Fibroblast of mammary gland (primary cell): ENCODE measurements around the gene HTR3D.

Experiments used
- DNase-seq: peaks from one replicate; pipeline ENCODE4 v3.0.0-alpha.2; 2010; ENCODE audit warnings: low read depth
- H3K4me3 ChIP-seq: 2 replicates; pipeline ENCODE4 v1.5.1; 2011; ENCODE audit warnings: low read depth, mild to moderate bottlenecking, low read length, moderate library complexity; ENCODE audit not compliant: control insufficient read depth
- TF ChIP-seq, protein P1 (sequence below): conservative IDR thresholded peaks from 2 replicates; pipeline ENCODE4 v1.5.1; 2011; ENCODE audit warnings: low read depth, low read length, inconsistent platforms; ENCODE audit not compliant: control insufficient read depth, insufficient read depth

Gene HTR3D

DNA sequence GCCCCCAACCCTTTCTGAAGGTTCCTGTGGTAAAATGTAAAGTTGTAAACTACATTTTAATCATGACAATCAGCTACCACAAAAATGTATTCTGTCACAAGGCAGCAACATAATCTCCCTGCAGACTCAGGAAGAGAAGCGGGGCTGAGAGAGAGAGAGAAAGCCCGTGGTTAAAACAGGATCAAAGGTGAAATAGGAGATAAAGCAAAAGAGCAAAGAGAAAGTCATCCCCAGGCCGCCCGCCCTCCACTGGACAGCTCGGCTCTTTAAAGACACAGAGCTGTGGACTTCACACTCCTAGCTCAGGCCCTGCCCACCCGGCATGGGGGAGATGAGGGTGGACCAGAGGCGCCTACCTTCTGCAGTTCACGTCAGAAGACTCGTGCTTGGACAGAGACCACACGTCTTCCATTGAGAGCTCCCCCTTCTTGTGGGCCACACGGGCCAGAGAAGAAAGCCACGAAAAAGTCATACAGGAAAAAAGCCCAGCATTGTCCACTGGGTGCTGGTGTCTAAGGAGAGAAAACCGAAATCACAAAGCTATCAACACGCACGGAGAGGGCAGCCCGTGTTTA lies 43.2 kb upstream of the HTR3D start:
- TF ChIP-seq, protein P1, sequence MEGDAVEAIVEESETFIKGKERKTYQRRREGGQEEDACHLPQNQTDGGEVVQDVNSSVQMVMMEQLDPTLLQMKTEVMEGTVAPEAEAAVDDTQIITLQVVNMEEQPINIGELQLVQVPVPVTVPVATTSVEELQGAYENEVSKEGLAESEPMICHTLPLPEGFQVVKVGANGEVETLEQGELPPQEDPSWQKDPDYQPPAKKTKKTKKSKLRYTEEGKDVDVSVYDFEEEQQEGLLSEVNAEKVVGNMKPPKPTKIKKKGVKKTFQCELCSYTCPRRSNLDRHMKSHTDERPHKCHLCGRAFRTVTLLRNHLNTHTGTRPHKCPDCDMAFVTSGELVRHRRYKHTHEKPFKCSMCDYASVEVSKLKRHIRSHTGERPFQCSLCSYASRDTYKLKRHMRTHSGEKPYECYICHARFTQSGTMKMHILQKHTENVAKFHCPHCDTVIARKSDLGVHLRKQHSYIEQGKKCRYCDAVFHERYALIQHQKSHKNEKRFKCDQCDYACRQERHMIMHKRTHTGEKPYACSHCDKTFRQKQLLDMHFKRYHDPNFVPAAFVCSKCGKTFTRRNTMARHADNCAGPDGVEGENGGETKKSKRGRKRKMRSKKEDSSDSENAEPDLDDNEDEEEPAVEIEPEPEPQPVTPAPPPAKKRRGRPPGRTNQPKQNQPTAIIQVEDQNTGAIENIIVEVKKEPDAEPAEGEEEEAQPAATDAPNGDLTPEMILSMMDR = no peak
- peak; percentile 25 for DNase-seq
- H3K4me3 ChIP-seq = no peak overlapping the region

DNA sequence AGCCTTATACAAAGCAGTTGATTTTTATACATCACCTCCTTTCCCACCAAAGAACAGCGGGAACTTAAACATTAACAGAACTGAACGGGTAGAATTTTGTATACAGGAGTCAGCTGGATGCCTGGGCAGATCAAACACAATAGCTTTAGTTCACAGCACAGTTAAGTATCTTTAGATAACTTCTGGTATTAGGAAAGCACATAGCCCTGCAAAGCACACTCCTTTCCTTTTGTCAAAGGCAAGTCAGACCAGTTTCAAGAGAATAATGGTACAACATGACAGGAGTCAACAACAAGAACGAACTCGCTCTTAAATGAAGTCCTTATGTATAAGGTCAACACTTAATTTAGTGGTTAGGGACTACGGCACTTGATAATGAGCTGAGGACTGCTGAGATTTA lies 40.1 kb upstream of the HTR3D start:
- DNase-seq = no peak
- no peak overlapping the region for H3K4me3 ChIP-seq
- TF ChIP-seq, protein P1 = no peak

DNA sequence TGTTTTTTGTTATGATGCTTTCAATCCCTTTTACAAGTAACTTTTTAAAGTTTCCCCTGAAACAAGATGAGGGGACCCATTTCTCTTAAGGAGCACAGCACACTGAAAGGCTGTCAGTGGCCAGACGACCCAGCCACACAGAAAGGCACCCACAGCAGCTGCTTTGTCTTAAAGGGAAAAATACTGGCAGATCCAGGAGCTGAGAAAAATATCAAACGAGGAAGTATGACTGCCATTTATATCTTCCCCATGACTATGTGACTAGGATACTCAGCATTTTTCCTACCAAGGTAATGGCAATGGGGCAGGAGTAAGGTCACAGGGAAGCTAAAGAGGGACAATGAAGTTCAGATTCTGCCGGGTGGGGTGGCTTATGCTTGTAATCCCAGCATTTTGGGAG lies 29.8 kb upstream of the HTR3D start:
- no peak for DNase-seq
- H3K4me3 ChIP-seq = no peak overlapping the region
- TF ChIP-seq, protein P1 = no peak

- TF ChIP-seq, protein P1 = no peak
- DNase-seq = no peak
- no peak overlapping the region for H3K4me3 ChIP-seq
Measured at GRCh38 chr3:184002469-184002868, 29.1 kb upstream of the HTR3D start.

- no peak overlapping the region for H3K4me3 ChIP-seq
- TF ChIP-seq, protein P1 = no peak
- DNase-seq = peak; percentile 38
Measured at GRCh38 chr3:184003187-184003967, 28.2 kb upstream of the HTR3D start.

GRCh38 chr3:184004476-184004875 lies 27.1 kb upstream of the HTR3D start:
- TF ChIP-seq, protein P1 = no peak
- H3K4me3 ChIP-seq = no peak overlapping the region
- no peak for DNase-seq
